Sciatic nerve (tissue), 2 donors: ENCODE data around the gene GRAP. TPM values are rescaled to one million over a fixed set of nuclear protein-coding genes. Genes with fewer than 3 reads are reported as not detected.

Experiments used
- ATAC-seq: fragments of 200-7000 bp; cut with Tn5 transposase; one replicate; pipeline ENCODE4 v1.9.1; 2020; ENCODE audit warnings: mild to moderate bottlenecking, moderate library complexity
- DNase-seq: peaks from one replicate; pipeline ENCODE4 v3.0.0-alpha.2; 2020; ENCODE audit warnings: low spot score
- intact Hi-C: fragments of 100-400 bp; cut with DNase I; formaldehyde crosslinking; loops from one replicate; pipeline ENCODE4 v1.14.2; 2022
- total RNA-seq: library from RNA; stranded (reverse); fragmentation: NEBNext Ultra II Directional; extraction: Animal tissue kit (Norgen Biotek cat#: 25700); gene quantifications from one replicate; pipeline ENCODE4 v1.2.1, GENCODE V29; 2021
- donor health status: DM: no; HTN: no; CAD: no.
- donor health status: DM: no; HTN: no; CAD: no.

The GRAP gene
- total RNA-seq, 1 donor from 2014 or later = 6.2 TPM

DNA sequence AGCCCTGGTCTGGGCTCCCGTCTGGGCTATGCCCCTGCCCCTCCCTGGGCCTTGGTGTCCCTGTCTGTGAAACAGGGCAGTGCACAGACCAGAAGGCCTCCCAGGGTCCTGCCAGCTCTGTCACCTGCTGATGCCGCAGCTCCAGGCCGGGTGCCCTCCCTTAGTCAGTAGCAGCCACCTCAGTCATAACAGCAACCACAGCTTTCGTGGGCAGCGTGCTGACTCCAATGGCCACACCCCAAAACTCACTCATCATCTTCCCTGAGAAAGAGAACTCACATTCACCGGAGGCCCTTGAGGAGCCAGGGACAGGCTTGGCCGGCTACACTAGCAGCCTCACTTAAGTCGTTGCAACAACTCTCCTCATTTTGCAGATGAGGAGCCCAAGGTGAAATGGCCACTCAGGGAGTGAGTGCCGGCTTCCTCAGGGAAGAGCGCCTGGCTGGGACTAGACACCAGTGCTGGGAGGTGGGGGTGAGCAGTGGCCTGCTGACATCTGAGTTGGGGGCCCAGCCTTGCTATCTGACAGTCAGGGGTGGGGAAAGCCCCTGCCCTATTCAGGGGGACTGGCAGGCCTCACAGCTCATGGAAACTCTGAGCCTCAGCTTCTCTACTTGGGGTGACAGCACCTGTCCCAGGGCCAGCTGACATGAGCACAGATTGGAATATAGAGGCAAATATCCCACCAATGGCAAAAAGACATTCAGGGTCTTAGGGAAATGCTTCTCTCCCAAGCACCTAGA lies 72.2 kb downstream of the GRAP start:
- intact Hi-C loops = no loop called here
- ATAC-seq (no peak), DNase-seq (no peak)

DNA sequence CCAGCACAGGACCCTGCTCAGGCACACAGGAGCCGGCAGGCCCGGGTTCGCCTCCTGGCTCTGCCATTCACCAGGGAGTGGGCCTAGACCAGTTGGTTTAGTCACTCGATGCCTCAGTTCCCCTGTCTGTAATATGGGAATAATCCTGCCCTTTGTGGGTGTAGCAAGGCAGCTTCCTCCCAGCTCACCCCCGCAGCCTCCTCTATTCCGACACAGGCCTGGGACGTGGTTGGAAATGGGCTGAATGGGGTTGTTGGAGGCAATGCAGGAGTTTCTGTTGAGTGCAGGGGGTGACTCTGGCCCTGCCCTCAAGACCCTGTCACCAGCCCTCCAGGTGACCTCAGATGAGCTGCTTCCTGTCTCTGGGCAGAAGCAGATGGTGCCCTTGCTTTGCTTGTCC lies 75.0 kb downstream of the GRAP start:
- intact Hi-C loops = no loop called here
- no peak for DNase-seq
- ATAC-seq = no peak

Other genes starting within 250 kb of the GRAP start
- gene PRPSAP2, start 188.8 kb downstream of the GRAP start, total RNA-seq = 45.3 TPM
- not detected for gene SLC5A10, start 94.8 kb downstream of the GRAP start, total RNA-seq
- gene FAM83G, start 42.2 kb downstream of the GRAP start, total RNA-seq = 1.8 TPM
- gene GRAPL, start 80.6 kb upstream of the GRAP start, total RNA-seq = 5.2 TPM
- gene EPN2, start 190.4 kb upstream of the GRAP start, total RNA-seq = 76.6 TPM